ENCODE results near the gene CELSR1. TPM values are rescaled to one million over a fixed set of nuclear protein-coding genes. Genes with fewer than 3 reads are reported as not detected.

The CELSR1 gene
- total RNA-seq, 1 experiment from 2014 or later: 22.6 TPM

- no peak for TF ChIP-seq CTCF (conservative IDR thresholded peaks at IDR 0.05)
- H3K27ac Mint-ChIP-seq: no peak overlapping the region
Measured at GRCh38 chr22:46541536-46541935, 4.1 kb upstream of the CELSR1 start.

More at GRCh38 chr22:46541536-46541935, 4.1 kb upstream of the CELSR1 start:
- no CpG with 5 or more reads among the region's 7 CpGs for WGBS (ENCODE audit: extremely low coverage, insufficient read length, low lambda C conversion rate)
- H4K20me1 ChIP-seq (ENCODE audit: control insufficient read depth, insufficient read depth, insufficient read length): no peaks in the 10 kb centered on the region
- no peaks in the 10 kb centered on the region for H3K79me1 ChIP-seq (ENCODE audit: insufficient read depth, low read depth, low read length, poor library complexity, severe bottlenecking)
- no peak overlapping the region for H2AFZ ChIP-seq (ENCODE audit: low read length)
- no peak overlapping the region for H3T11ph ChIP-seq (ENCODE audit: low read length)
- no peaks in the 10 kb centered on the region for H3K9me3 ChIP-seq (ENCODE audit: control insufficient read depth, low read depth, low read length)
- H3K18ac ChIP-seq (ENCODE audit: insufficient read length, low read depth, low read length): no peak overlapping the region
- no peak overlapping the region for H2BK12ac ChIP-seq (ENCODE audit: insufficient read length, low read depth, low read length)
- Mint-ChIP-seq H3K4me1 (peaks cover 6 to 11% of the 10 kb centered on the region in 2 experiments), H3K36me3 (ENCODE audit: insufficient read depth in 1 of 3, low read depth in 3 of 3) (no peaks in the 10 kb centered on the region), H3K27me3 (ENCODE audit: low read depth) (peaks cover 51% of the 10 kb centered on the region), H3K4me3 (no peak overlapping the region), H3K9me3 (no peaks in the 10 kb centered on the region)
- H3K4me1 ChIP-seq (ENCODE audit: insufficient read depth, low read length): no peaks in the 10 kb centered on the region
- H2BK15ac ChIP-seq (ENCODE audit: low read depth, low read length): no peak overlapping the region
- no peak overlapping the region for H2AK5ac ChIP-seq (ENCODE audit: insufficient read length, low read length)
- no peak overlapping the region for H3K4ac ChIP-seq (ENCODE audit: low read depth, low read length)
- H3K9ac ChIP-seq (ENCODE audit: extremely low read depth, insufficient read length, low read length): no peak overlapping the region
- no peak overlapping the region for H4K5ac ChIP-seq (ENCODE audit: insufficient read length, low read depth, low read length)
- DNase-seq: no peak
- peaks cover 12% of the 10 kb centered on the region; the same call in 1 of the 2 replicates for H3K27me3 ChIP-seq (ENCODE audit: insufficient read depth, low read length)
- no peak overlapping the region for H3K23ac ChIP-seq (ENCODE audit: insufficient read length, low read depth, low read length)
- no peak overlapping the region for H4K8ac ChIP-seq (replicated peaks; ENCODE audit: insufficient read length, low read depth, low read length)
- no peak overlapping the region for H2BK120ac ChIP-seq (ENCODE audit: low read depth, low read length, poor library complexity, severe bottlenecking)
- no peak overlapping the region for H2BK20ac ChIP-seq (ENCODE audit: low read depth, low read length, poor library complexity, severe bottlenecking)
- no peak overlapping the region for H3K4me2 ChIP-seq (ENCODE audit: insufficient read depth, insufficient read length, low read length)
- no peak overlapping the region for H3K14ac ChIP-seq (ENCODE audit: insufficient read depth, low read length)
- H3K23me2 ChIP-seq (ENCODE audit: insufficient read length, low read depth, low read length, poor library complexity, severe bottlenecking): peaks cover 13% of the 10 kb centered on the region
- no peak overlapping the region for H2BK5ac ChIP-seq (ENCODE audit: insufficient read length, low read length)
- no peak overlapping the region for H4K91ac ChIP-seq (ENCODE audit: insufficient read length, low read depth, low read length)
- H3K56ac ChIP-seq (ENCODE audit: insufficient read length, low read depth, low read length): no peak overlapping the region
- H3K27ac ChIP-seq (ENCODE audit: insufficient read length, low read depth, low read length): no peak overlapping the region
- H3K79me2 ChIP-seq (ENCODE audit: insufficient read depth, low read length): no peaks in the 10 kb centered on the region

Data from H9 (cell line).